Measurements from ENCODE around the gene PLEKHA5. TPM values are rescaled to one million over a fixed set of nuclear protein-coding genes. Genes with fewer than 3 reads are reported as not detected.

PLEKHA5 gene
- total RNA-seq, 4 donors from 2014 or later: 26.9 to 78.0 (median 39.6) TPM

DNA sequence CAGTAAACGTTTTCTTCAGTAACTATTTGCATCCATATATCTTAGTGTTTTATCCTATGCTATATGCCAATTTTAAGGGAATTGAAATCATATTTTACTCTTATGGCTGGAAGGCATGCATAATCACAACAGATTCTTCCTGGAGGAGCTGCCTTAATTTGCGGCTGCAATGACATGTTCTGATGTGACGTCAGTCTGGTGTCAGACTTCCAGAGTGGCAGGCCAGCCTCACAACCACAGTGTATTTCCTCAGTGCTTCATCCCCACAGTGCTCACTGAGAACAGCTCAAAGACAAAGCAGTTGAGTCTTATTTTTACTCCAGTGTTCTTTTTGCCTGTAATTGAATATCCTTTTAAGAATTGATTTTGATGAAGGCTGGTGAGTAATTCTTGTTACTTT, 107.1 kb downstream of the PLEKHA5 start:
- TF ChIP-seq, protein P1, sequence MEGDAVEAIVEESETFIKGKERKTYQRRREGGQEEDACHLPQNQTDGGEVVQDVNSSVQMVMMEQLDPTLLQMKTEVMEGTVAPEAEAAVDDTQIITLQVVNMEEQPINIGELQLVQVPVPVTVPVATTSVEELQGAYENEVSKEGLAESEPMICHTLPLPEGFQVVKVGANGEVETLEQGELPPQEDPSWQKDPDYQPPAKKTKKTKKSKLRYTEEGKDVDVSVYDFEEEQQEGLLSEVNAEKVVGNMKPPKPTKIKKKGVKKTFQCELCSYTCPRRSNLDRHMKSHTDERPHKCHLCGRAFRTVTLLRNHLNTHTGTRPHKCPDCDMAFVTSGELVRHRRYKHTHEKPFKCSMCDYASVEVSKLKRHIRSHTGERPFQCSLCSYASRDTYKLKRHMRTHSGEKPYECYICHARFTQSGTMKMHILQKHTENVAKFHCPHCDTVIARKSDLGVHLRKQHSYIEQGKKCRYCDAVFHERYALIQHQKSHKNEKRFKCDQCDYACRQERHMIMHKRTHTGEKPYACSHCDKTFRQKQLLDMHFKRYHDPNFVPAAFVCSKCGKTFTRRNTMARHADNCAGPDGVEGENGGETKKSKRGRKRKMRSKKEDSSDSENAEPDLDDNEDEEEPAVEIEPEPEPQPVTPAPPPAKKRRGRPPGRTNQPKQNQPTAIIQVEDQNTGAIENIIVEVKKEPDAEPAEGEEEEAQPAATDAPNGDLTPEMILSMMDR (IDR thresholded peaks at IDR 0.05): no peak
- TF ChIP-seq POLR2A (IDR thresholded peaks at IDR 0.05) (no peak), EP300 (IDR thresholded peaks at IDR 0.05; ENCODE audit: low read depth) (no peak), POLR2AphosphoS5 (IDR thresholded peaks at IDR 0.05) (no peak)
- peaks cover 0 to 20% (median 6%) of the 10 kb centered on the region in 4 donors for H3K4me1 ChIP-seq
- DNase-seq: no peak
- no peaks in the 10 kb centered on the region for H3K27me3 ChIP-seq
- in situ Hi-C loops (cut with MboI; ENCODE audit: low pct_ligation_motif_present in 1 of 4, low pct_unique_long_range_greater_than_20kb in 1 of 4, low sequenced_read_pairs in 3 of 4): no loop called here
- no peak overlapping the region for H3K27ac ChIP-seq
- H3K4me3 ChIP-seq: no peak overlapping the region
- 48 to 57% methylated on average over 3 of the region's 3 CpGs for WGBS, 2 donors (ENCODE audit: low coverage in 1 of 2)
- intact Hi-C loops (cut with DNase I; ENCODE audit: low total_unique reads): no loop called here
- no peaks in the 10 kb centered on the region for H3K36me3 ChIP-seq
- no peaks in the 10 kb centered on the region for H3K9me3 ChIP-seq

DNA sequence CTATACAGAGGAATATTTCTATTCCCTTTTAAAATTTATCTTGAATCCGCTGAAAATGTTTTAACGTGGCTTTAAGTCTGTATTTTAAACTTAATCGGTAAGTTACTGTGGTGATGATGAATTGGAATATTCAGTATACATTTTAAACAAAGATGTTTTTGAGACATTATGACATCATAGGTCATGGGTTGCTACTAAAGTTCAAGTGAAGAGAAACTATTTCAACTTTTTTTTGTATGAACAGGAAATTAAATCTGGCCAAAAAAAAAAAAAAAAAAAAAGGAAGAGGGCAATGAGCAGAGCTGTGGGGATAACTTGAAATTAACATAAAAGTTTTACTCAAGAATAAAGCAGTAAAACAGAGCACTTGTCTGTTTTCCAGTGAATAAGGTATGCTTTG, 109.0 kb downstream of the PLEKHA5 start:
- 85 to 93% methylated on average over 3 of the region's 3 CpGs for WGBS, 2 donors (ENCODE audit: low coverage in 1 of 2)
- intact Hi-C loops (cut with DNase I; ENCODE audit: low total_unique reads): no loop called here
- Histone ChIP-seq H3K4me1 (peaks cover 0 to 20% (median 6%) of the 10 kb centered on the region in 4 donors), H3K4me3 (no peak overlapping the region), H3K27ac (no peak overlapping the region), H3K9me3 (no peaks in the 10 kb centered on the region), H3K27me3 (no peaks in the 10 kb centered on the region), H3K36me3 (no peaks in the 10 kb centered on the region)
- no peak for DNase-seq
- in situ Hi-C loops (cut with MboI; ENCODE audit: low pct_ligation_motif_present in 1 of 4, low pct_unique_long_range_greater_than_20kb in 1 of 4, low sequenced_read_pairs in 3 of 4): no loop called here
- no peak for TF ChIP-seq POLR2AphosphoS5 (IDR thresholded peaks at IDR 0.05)

DNA sequence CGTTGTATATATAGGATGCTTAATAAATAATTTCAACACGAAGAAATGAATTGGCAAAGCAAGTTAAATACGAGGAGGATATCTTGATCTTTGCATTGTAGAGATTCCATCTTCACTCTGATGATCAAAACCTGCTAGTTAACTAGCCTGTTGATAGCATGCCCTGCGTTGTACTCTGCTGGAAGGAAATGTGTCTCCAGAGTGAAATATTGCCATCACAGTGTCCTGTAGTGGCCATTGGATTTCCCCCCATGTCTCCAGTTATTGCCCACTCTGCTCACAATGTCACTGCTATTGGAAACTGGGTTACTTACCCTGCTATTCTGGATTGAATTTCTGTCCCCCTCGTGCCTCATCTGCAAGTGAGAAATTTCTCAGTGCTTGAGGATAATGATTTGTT, 109.6 kb downstream of the PLEKHA5 start:
- in situ Hi-C loops (cut with MboI; ENCODE audit: low pct_ligation_motif_present in 1 of 4, low pct_unique_long_range_greater_than_20kb in 1 of 4, low sequenced_read_pairs in 3 of 4) (no loop called here), intact Hi-C loops (cut with DNase I; ENCODE audit: low total_unique reads) (no loop called here)
- WGBS, 2 donors (ENCODE audit: low coverage in 1 of 2): 74% methylated on average over 5 of the region's 5 CpGs

DNA sequence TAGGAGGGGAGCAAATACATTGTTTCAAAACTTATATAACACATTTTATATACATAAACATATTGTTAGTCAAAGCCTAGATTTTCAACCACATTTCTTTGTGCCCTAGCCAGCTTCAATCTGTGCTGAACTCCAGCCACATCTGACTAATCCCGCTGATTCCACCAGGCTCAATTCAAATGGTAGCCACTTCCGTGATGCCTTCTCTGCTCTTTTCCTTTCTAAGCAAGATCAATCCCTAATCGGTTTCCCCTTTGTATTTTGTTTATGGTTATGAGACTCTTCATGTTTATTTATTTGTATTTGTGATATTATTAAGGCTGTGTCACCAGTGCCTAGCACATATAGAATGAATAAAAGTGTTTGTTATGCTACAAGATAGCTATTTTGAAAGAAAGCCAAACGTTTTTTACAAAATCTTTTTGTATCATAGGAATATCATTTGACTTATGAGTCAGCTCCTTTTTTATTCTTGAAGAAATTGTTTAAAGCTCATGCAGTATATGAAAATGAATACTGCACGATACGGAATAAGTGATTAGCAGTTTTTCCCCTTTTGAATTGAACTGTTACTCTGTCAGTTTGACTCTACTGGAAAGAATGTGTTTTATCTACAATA, 110.2 kb downstream of the PLEKHA5 start:
- 61 to 64% methylated on average over 6 of the region's 6 CpGs for WGBS, 2 donors (ENCODE audit: low coverage in 1 of 2)
- intact Hi-C loops (cut with DNase I; ENCODE audit: low total_unique reads): no loop called here
- DNase-seq: no peak
- H3K27ac ChIP-seq: no peak overlapping the region
- in situ Hi-C loops (cut with MboI; ENCODE audit: low pct_ligation_motif_present in 1 of 4, low pct_unique_long_range_greater_than_20kb in 1 of 4, low sequenced_read_pairs in 3 of 4): no loop called here
- TF ChIP-seq EP300 (IDR thresholded peaks at IDR 0.05; ENCODE audit: low read depth) (no peak), POLR2AphosphoS5 (IDR thresholded peaks at IDR 0.05) (no peak)
- TF ChIP-seq, protein P1 (IDR thresholded peaks at IDR 0.05): no peak
- H3K9me3 ChIP-seq: no peaks in the 10 kb centered on the region
- H3K4me1 ChIP-seq: peaks cover 0 to 15% (median 4%) of the 10 kb centered on the region in 4 donors
- H3K36me3 ChIP-seq: no peaks in the 10 kb centered on the region
- no peaks in the 10 kb centered on the region for H3K27me3 ChIP-seq
- H3K4me3 ChIP-seq: no peak overlapping the region

More for the DNA sequence above, 109.6 kb downstream of the PLEKHA5 start:
- H3K27ac ChIP-seq: no peak overlapping the region
- no peaks in the 10 kb centered on the region for H3K9me3 ChIP-seq
- peaks cover 0 to 17% (median 7%) of the 10 kb centered on the region in 4 donors for H3K4me1 ChIP-seq
- TF ChIP-seq, protein P1 (IDR thresholded peaks at IDR 0.05): no peak
- TF ChIP-seq POLR2A (IDR thresholded peaks at IDR 0.05) (no peak), POLR2AphosphoS5 (IDR thresholded peaks at IDR 0.05) (no peak), EP300 (IDR thresholded peaks at IDR 0.05; ENCODE audit: low read depth) (no peak)
- no peaks in the 10 kb centered on the region for H3K36me3 ChIP-seq
- no peak overlapping the region for H3K4me3 ChIP-seq
- DNase-seq: no peak
- no peaks in the 10 kb centered on the region for H3K27me3 ChIP-seq

DNA sequence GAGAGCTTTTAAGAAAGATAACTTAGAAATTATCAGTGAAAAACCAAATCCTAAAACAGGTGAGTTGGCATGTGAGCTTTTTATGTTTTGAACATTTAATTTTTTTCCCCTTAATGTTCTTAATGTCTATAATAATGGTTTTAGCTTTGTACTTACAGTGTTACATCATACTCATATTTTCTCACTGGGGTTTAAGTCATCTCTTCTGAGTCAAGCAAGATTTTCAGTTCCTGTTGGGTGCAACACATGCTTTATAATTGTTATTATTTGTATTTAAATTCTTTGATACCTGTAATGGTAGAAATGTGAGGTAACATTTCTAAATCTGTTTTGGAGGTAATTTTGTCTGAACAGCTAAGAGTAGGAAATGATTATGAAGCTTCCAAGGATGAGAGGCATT, 113.0 kb downstream of the PLEKHA5 start:
- Histone ChIP-seq H3K4me3 (no peak overlapping the region), H3K27me3 (no peaks in the 10 kb centered on the region), H3K4me1 (peaks cover 0 to 7% (median 3%) of the 10 kb centered on the region in 4 donors), H3K27ac (no peak overlapping the region), H3K36me3 (no peaks in the 10 kb centered on the region), H3K9me3 (no peaks in the 10 kb centered on the region)
- TF ChIP-seq EP300 (IDR thresholded peaks at IDR 0.05; ENCODE audit: low read depth): no peak
- TF ChIP-seq, protein P1 (IDR thresholded peaks at IDR 0.05): no peak
- TF ChIP-seq POLR2A (IDR thresholded peaks at IDR 0.05): no peak
- no peak for TF ChIP-seq POLR2AphosphoS5 (IDR thresholded peaks at IDR 0.05)
- DNase-seq: no peak
- intact Hi-C loops (cut with DNase I; ENCODE audit: low total_unique reads) (no loop called here), in situ Hi-C loops (cut with MboI; ENCODE audit: low pct_ligation_motif_present in 1 of 4, low pct_unique_long_range_greater_than_20kb in 1 of 4, low sequenced_read_pairs in 3 of 4) (no loop called here)
